Lower lobe of right lung (tissue), 2 donors: ENCODE results near the gene PLXNA2. TPM values are rescaled to one million over a fixed set of nuclear protein-coding genes. Genes with fewer than 3 reads are reported as not detected.

Experiments used
- ATAC-seq, 2 donors: fragments of 200-7000 bp; cut with Tn5 transposase; one replicate each; pipeline ENCODE4 v1.9.1; 2020 to 2022; ENCODE audit warnings: mild to moderate bottlenecking in 2 of 2, moderate library complexity in 2 of 2
- DNase-seq: peaks from one replicate; pipeline ENCODE4 v3.0.0-alpha.2; 2020
- H3K27ac ChIP-seq: fragments of 200-600 bp; one replicate; pipeline ENCODE4 v1.8.0; 2022
- H3K27me3 ChIP-seq: fragments of 200-600 bp; one replicate; pipeline ENCODE4 v1.8.0; 2022; ENCODE audit warnings: low read depth
- H3K36me3 ChIP-seq: fragments of 200-600 bp; one replicate; pipeline ENCODE4 v1.8.0; 2022; ENCODE audit warnings: mild to moderate bottlenecking
- H3K4me1 ChIP-seq: fragments of 200-600 bp; one replicate; pipeline ENCODE4 v1.8.0; 2022
- H3K4me3 ChIP-seq: fragments of 200-600 bp; one replicate; pipeline ENCODE4 v1.8.0; 2022; ENCODE audit warnings: mild to moderate bottlenecking
- H3K9me3 ChIP-seq: fragments of 200-600 bp; one replicate; pipeline ENCODE4 v1.8.0; 2022
- intact Hi-C: fragments of 100-400 bp; cut with DNase I; formaldehyde crosslinking; loops from one replicate; pipeline ENCODE4 v1.11.0; 2022
- total RNA-seq: library from RNA; stranded (reverse); fragmentation: NEBNext Ultra II Directional; extraction: Animal tissue kit (Norgen Biotek cat#: 25700); gene quantifications from one replicate; pipeline ENCODE4 v1.2.1, GENCODE V29; 2021
- TF ChIP-seq, protein P1 (sequence below): fragments of 200-600 bp; IDR thresholded peaks from one replicate; pipeline ENCODE4 v1.8.0; 2022; ENCODE audit warnings: antibody characterized with exemption, mild to moderate bottlenecking
- donor health status: DM: no; HTN: yes; CAD: no; lungs with severe emphysema.

The PLXNA2 gene
- total RNA-seq, 1 donor from 2014 or later, result 83.9 TPM

DNA sequence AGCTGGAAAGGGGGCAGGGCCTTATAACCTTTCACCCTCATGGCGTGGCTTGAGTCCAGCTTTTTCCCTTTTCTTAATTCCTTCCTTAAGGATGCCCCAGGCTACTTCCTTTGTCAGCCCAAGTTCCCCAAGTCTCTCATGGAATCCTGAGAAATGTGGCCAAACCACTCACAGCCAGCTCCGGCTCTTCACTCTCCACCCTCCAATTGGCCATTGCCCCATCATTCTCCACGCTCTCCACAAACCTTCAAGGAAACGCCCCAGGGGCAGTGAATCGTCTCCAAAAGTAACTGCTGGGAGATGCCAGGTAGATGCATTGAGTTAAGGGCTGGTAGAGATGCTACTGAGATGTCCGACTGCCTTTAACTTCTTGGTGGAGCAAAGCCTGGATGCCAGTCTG lies 219.8 kb downstream of the PLXNA2 start:
- TF ChIP-seq, protein P1, sequence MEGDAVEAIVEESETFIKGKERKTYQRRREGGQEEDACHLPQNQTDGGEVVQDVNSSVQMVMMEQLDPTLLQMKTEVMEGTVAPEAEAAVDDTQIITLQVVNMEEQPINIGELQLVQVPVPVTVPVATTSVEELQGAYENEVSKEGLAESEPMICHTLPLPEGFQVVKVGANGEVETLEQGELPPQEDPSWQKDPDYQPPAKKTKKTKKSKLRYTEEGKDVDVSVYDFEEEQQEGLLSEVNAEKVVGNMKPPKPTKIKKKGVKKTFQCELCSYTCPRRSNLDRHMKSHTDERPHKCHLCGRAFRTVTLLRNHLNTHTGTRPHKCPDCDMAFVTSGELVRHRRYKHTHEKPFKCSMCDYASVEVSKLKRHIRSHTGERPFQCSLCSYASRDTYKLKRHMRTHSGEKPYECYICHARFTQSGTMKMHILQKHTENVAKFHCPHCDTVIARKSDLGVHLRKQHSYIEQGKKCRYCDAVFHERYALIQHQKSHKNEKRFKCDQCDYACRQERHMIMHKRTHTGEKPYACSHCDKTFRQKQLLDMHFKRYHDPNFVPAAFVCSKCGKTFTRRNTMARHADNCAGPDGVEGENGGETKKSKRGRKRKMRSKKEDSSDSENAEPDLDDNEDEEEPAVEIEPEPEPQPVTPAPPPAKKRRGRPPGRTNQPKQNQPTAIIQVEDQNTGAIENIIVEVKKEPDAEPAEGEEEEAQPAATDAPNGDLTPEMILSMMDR, result no peak
- no peaks in the 10 kb centered on the region for H3K9me3 ChIP-seq
- no peak for ATAC-seq

DNA sequence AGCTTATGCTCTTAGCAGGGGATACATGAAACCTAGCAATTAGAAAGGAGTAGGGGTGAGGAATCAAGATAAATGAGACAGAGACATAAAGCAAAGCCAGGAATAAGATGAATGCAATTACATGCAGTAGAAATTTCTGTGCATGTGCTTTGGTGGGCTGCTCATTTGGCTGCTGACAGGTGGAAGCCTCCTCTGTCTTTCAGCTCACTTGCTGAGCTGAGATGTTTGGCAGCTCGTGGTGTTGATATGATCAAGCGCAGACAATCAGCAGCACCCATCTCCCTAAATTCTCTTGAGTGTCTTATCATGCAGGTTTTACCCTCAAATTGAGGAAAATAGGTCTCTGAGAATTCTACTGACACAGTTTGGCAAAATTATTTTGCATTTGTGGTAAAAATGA lies 224.9 kb downstream of the PLXNA2 start:
- Histone ChIP-seq H3K27me3 (no peaks in the 10 kb centered on the region), H3K36me3 (no peaks in the 10 kb centered on the region), H3K9me3 (no peaks in the 10 kb centered on the region), H3K4me1 (no peaks in the 10 kb centered on the region), H3K27ac (no peak overlapping the region), H3K4me3 (no peak overlapping the region)
- no peak for ATAC-seq
- intact Hi-C loops, result no loop called here
- TF ChIP-seq, protein P1, result no peak
- no peak for DNase-seq

More for the DNA sequence above, 219.8 kb downstream of the PLXNA2 start:
- Histone ChIP-seq H3K27ac (no peak overlapping the region), H3K4me1 (peaks cover 8% of the 10 kb centered on the region), H3K4me3 (no peak overlapping the region), H3K36me3 (peaks cover 45% of the 10 kb centered on the region), H3K27me3 (no peaks in the 10 kb centered on the region)
- no peak for DNase-seq
- intact Hi-C loops, result no loop called here

DNA sequence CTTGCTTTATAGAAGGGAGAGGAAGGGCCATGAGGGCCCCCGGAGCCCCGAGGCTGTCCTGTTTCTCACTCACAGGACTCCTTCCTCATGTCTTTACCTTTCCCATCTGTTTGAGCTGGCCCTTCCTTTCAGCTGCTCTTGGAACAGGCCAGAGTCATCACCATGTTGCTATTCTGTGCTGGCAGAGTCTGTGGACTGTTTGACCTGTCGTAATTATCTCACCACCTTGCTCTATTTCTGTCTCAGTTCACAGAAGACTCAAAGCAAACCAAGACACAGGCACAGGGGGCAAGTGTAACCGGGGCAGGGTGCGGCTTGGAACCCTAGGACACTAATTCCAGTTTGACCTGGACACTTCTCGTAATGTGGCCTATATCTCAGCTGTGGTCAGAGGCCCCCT lies 228.9 kb downstream of the PLXNA2 start:
- DNase-seq (no peak), ATAC-seq (no peak)
- TF ChIP-seq, protein P1, result no peak
- no peaks in the 10 kb centered on the region for H3K4me1 ChIP-seq
- H3K4me3 ChIP-seq, result no peak overlapping the region
- H3K27ac ChIP-seq, result no peak overlapping the region
- no peaks in the 10 kb centered on the region for H3K36me3 ChIP-seq
- H3K27me3 ChIP-seq, result no peaks in the 10 kb centered on the region
- intact Hi-C loops, result no loop called here
- no peaks in the 10 kb centered on the region for H3K9me3 ChIP-seq

DNA sequence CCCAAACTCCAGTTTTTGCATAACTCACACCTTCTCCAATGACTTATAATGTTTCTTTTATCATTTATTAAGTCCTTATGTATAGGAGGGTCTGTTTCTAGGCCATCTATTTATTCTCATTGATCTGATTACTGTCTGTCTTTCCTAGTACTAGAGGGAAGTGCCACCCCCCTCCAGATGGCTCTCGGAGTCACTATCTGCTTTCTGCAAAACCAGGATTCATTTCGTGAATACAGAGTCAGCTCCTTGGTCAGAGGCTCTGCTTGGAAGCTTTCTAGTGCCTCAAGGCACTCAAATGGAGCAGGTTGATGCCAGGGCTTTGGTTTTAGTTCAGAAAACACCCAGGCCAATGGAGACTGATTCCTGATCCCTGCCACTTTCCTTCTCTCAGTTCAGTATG lies 231.0 kb downstream of the PLXNA2 start:
- Histone ChIP-seq H3K9me3 (no peaks in the 10 kb centered on the region), H3K27ac (no peak overlapping the region), H3K27me3 (no peaks in the 10 kb centered on the region), H3K4me3 (no peak overlapping the region), H3K36me3 (no peaks in the 10 kb centered on the region), H3K4me1 (no peaks in the 10 kb centered on the region)
- intact Hi-C loops, result no loop called here
- DNase-seq (no peak), ATAC-seq (no peak)
- TF ChIP-seq, protein P1, result no peak

DNA sequence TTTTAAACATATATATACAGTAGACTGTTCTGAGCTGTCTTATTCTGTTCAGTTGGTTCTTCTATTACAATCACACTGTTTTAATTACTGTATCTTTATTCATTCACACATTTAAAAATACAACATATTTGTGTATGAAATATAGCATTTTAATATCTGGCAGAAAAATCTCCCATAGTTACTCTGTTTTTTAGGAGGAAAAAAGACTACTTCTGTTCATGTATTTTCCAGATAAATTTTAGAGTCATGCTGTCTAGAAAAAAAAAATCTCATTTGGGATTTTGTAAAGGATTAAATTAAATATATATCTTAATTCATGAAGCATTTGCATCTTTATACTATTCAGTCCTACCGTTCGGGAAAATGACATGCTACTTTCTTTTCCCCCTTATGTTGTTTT lies 231.5 kb downstream of the PLXNA2 start:
- TF ChIP-seq, protein P1, result no peak
- DNase-seq (no peak), ATAC-seq (no peak)
- H3K4me3 ChIP-seq, result no peak overlapping the region
- intact Hi-C loops, result no loop called here
- H3K9me3 ChIP-seq, result no peaks in the 10 kb centered on the region
- no peaks in the 10 kb centered on the region for H3K4me1 ChIP-seq
- no peak overlapping the region for H3K27ac ChIP-seq
- no peaks in the 10 kb centered on the region for H3K36me3 ChIP-seq
- no peaks in the 10 kb centered on the region for H3K27me3 ChIP-seq

DNA sequence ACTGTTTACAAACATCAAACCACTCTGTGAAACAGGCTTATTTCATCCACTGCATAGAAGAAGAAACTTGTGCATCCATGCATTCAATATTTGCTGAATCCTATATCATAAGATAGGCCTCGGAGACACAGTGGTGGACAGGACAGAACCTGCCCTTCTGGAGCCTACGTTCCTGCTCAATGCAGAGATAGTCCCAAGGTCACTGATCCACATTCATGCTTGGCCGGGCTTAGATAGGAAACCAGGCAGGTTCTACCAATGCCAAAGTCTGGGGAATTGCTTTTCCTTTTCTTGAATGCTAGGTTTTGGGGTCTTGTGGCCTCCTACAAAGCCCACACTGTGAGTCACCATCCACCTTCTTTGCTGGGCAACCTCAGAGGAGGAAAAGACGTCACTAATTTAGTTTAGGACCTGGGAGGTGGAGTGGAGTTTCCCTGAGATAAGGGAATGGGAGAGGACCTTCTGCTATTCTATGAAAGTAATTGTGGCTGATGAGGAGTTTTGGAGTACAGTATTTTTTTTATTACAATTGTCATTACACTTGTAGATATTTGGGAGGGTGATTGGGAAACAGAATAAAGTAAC lies 233.6 kb downstream of the PLXNA2 start:
- intact Hi-C loops, result no loop called here
- Histone ChIP-seq H3K4me3 (no peak overlapping the region), H3K27ac (no peak overlapping the region), H3K36me3 (no peaks in the 10 kb centered on the region), H3K9me3 (no peaks in the 10 kb centered on the region), H3K27me3 (no peaks in the 10 kb centered on the region), H3K4me1 (no peaks in the 10 kb centered on the region)
- ATAC-seq (peak in 1 of 2 donors; percentile 39), DNase-seq (no peak)
- TF ChIP-seq, protein P1, result no peak
